Effector CD4-positive, alpha-beta T cell (primary cell): ENCODE measurements around the gene NFKBIB.
A peak's percentile ranks its signal among the peaks of the same experiment; 100 is the strongest.
"Not testable (repeated sequence)": the region's sequence is repeated elsewhere in the genome, so short reads cannot be mapped to it uniquely, and the experiment has no call there.

ENCODE experiments used
- DNase-seq: peaks from one replicate; pipeline ENCODE4 v3.0.0-alpha.2; 2020
- total RNA-seq: gene quantifications from one replicate; lab custom pipeline; 2026; lab: John Stamatoyannopoulos, UW

Gene NFKBIB, protein sequence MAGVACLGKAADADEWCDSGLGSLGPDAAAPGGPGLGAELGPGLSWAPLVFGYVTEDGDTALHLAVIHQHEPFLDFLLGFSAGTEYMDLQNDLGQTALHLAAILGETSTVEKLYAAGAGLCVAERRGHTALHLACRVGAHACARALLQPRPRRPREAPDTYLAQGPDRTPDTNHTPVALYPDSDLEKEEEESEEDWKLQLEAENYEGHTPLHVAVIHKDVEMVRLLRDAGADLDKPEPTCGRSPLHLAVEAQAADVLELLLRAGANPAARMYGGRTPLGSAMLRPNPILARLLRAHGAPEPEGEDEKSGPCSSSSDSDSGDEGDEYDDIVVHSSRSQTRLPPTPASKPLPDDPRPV
- total RNA-seq, result 71.5 reads per million, percentile 76 among the genes with 10 or more reads in this experiment

DNA sequence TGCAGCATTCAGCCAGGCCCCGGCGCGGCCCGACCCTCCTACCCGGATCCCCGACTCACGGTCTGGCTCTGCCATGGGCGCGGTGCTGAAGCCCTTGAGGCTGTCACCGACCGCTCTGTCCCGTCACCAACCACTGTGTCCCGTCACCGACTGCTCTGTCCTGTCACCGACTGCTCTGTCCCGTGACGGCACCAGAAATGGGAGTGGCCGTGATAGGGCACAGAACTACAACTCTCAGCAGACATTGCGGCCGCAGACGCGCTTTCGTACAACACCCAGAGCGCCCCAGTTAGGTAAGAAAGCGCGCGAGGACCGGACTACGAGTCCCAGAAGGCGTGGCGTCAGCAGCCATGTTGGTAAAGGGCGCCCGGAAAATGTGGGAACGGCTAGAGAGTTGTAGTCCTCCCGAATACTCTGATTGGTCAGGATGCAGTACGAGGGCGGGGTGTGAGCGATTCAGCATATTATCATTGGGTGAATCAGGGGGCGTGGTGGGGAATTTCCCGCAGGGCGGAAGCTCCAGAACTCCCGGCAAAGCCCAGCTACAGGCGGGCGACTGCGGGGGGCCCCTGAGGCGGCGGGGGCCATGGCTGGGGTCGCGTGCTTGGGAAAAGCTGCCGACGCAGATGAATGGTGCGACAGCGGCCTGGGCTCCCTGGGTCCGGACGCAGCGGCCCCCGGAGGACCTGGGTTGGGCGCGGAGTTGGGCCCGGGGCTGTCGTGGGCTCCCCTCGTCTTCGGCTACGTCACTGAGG is at the start of gene NFKBIB, which contains the start of gene SIRT2:
Gene NFKBIB, plus strand, starts transcription at position 523 of the 755 bp plus-strand sequence. Its CDS starts 64 bp downstream, at position 587.
Gene SIRT2, minus strand, starts transcription at position 172 of the 755 bp plus-strand sequence. Its CDS starts 97 bp downstream, at position 75.
- peak; percentile 99 for DNase-seq

DNA sequence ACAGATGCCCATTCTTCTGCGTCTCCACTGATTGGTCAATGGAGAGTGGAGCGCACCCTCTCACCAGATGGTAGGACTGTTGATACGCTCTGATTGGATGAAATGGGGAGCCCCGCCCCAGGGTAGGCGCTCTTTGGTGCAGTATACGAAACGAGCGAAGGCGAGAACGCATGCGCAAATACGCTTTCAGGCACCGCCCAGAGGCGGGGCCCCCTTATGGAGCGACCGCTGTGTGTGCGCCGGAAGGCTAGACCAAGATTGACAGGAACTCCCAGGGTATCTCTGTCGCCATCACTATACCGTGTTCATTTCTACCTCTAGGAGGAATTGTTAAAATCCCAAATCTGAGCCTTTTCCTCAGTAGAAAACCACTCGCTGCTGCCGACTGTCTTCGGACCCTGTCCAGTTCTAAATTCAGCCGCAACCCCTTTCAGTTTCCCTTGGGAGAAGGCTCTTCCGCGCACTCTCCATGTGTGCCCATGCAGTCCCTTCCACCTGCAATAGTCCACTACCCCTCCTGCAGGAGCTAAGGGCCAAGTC is 49.3 kb upstream of the NFKBIB start:
- DNase-seq, result peak; percentile 98

DNA sequence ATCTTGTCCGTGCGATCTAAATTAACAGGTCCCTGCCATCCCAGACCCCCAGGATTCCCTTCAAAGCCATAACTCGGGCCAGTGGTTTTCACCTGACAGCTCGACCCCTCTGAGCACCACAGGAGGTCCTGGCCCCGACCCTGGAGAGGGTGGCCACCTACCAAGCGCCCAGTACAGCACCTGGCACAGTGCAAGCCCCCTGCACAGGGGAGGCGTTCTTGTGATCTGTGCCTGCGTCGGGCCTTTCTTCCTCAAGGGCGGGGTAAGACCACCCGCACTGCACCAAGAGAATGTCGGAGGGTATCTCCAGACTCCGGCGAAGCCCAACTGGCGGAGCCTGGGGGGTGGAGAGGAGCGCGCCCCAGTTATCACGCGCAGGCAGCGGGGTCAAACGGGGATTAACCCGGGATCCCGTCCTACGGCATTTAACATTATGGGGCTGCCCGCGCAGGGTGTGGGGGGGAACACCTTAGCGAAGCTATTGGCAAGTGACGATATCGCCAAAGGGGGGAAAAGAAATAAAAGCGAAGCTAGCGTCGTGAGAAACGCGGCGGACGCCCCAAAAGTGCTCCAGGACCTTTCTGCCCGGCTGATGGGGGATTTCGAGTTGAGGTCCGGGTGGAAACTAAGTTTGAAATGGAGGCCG is 48.7 kb upstream of the NFKBIB start:
- peak; percentile 27 for DNase-seq

GRCh38 chr19:38851622-38852230 is 48.0 kb upstream of the NFKBIB start:
- DNase-seq, result peak; percentile 83

DNA sequence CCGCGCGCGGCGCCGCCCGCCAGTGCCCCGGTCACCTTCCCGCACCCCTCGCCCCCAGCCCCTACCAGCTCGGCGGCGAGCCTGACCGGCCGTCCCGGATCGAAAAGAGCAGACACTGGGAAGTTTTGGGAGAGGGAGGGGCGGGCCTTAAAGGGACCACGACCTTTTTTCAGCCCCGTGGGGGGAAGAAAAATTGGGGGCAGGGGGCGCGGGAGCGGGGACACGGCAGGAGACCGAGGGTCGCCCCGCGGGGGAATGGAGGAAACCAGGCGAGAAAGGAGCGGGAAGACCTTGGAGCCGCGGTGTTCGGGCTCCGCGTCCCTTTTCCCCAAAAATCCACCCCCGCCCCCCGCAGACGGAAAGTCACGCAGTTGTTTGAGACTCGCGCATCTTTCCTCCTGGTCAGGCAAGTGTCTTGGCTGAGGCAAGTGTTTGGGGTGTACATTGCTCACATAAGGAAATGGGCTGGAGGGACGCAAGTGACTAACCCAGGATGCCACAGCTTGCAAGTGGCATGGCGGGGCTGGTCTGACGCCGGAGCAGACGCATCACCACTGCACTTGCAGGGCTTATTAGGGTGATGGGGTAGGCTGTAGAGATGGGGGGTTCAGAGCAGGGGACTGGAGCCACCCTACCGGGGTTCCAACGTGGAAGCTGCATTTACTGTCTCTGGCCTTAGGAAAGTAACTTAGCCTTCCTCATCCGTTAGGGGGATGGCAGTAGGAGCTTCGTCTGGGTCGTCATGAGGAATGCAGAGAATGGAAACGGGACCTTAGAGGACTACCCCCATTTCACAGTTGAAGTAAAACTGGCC is 47.3 kb upstream of the NFKBIB start:
- peak; percentile 62 for DNase-seq

- DNase-seq, result no peak
These were observed 46.6 kb upstream of the NFKBIB start for GRCh38 chr19:38853214-38853613.

- DNase-seq, result not testable (repeated sequence)
These were observed 44.8 kb upstream of the NFKBIB start for GRCh38 chr19:38854961-38855360.

DNA sequence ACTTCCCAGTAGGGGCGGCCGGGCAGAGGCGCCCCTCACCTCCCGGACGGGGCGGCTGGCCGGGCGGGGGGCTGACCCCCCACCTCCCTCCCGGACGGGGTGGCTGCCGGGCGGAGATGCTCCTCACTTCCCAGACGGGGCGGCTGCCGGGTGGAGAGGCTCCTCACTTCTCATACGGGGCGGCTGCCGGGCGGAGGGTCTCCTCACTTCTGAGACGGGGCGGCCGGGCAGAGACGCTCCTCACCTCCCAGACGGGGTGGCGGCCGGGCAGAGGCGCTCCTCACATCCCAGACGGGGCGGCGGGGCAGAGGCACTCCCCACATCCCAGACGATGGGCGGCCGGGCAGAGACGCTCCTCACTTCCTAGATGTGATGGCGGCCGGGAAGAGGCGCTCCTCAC is 44.0 kb upstream of the NFKBIB start:
- not testable (repeated sequence) for DNase-seq

GRCh38 chr19:38856813-38857212 is 43.0 kb upstream of the NFKBIB start:
- no peak for DNase-seq

DNA sequence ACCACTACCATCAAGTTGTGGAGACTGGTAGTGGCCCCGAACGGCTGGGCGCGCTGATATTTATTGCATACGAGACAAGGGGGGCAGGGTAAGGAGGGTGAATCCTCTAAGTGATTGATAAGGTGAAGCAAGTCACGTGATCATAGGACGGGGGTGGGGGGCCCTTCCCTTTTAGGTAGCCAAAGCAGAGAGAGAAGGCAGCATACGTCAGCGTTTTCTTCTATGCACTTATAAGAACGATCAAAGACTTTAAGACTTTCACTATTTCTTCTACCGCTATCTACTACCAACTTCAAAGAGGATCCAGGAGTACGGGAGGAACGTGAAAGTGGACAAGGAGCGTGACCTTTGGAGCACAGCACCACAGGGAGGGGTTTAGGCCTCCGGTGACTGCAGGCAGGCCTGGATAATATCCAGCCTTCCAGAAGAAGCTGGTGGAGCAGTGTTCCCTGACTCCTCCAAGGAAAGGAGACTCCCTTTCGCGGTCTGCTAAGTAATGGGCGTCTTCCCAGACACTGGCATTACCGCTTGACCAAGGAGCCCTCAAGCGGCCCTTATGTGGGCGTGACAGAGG is 40.1 kb upstream of the NFKBIB start:
- not testable (repeated sequence) for DNase-seq

GRCh38 chr19:38861368-38861767 is 38.4 kb upstream of the NFKBIB start:
- DNase-seq, result no peak

GRCh38 chr19:38862321-38863059 is 37.3 kb upstream of the NFKBIB start:
- no peak for DNase-seq

GRCh38 chr19:38867171-38867780 is 32.5 kb upstream of the NFKBIB start:
- DNase-seq, result no peak

DNA sequence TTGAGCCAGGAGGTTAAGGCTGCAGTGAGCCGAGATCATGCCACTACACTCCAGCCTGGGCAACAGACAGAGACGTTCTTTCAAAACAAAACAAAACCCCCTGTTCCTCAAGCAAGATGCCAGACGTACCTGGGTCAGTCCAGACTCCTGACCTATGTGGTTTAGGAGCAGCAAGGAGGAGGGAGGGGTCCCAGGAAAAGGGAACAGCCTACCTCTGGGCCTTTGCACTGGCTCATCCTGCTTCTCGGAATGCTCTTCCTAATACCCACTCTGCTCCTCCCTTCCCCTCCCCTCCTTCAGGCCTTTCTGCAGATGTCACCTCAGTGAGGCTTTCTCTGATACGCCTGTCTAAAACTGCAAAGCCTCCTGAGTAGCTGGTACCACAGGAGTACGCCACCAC is 31.2 kb upstream of the NFKBIB start:
- no peak for DNase-seq

DNA sequence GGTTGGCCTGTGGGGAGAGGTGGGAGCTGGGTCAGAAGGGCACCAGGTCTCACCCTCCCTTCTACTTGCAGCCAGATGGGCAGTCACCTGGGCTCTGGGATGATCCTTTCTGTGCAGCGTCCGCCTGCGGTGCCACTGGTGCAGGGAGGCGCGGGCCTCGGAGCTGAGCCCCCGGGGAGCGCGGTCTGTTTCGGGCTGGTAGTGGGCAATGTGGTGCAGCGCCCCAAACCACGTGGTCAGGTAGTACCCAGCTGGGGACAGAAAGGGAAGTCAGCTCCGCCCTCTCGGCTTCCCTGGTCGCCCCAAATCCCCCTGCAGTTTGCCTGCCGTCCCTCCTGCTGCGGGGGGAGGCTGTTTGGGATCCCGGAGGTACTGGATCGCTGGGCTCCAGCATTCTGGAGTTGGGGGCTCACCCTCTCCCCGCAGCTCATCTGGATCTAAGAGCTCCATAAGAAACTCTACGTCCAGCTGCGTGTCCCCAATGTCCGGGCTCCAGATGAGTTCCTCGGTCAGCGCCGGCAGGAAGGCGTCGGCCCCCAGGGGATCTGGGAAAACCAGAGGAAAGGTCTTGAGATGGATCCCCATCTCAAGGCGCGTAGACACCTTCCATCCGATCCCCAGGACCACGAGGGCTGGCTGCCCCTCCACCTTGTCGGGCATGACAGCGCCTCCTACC is 30.5 kb upstream of the NFKBIB start:
- DNase-seq, result no peak

GRCh38 chr19:38869836-38870607 is 29.7 kb upstream of the NFKBIB start:
- peak; percentile 91 for DNase-seq

DNA sequence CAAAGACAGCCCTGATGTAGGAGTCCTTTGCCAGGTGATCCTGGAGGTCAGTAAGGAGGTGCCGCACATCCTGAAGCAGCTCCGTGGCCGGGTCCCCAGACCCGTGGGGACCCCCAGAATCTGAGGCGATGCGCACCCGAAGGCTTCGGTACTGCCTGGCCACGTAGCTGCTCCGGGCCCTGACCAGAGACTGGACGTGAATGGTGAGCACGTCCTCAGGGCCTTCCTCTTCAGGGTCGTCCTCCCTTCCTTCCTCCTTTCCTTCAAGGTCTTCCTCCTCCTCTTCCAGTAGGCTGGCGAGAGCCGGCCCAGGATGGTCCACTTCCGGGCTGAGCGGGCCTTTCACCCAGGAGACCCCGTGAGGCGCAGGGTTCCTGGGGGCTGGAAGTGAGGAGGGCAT is 29.2 kb upstream of the NFKBIB start:
- DNase-seq, result no peak

GRCh38 chr19:38873400-38873799 is 26.4 kb upstream of the NFKBIB start:
- DNase-seq, result not testable (repeated sequence)
